Activated T-cell treated with anti-CD3 and anti-CD28 coated beads, Interleukin-2, amount 50 U/mL, for 4 hours (primary cell): ENCODE data around the gene LHFPL5. TPM values are rescaled to one million over a fixed set of nuclear protein-coding genes. Genes with fewer than 3 reads are reported as not detected.

Experiments used
- ATAC-seq, 2 donors: fragments of 200-7000 bp; cut with Tn5 transposase; one replicate each; pipeline ENCODE4 v1.10.0; 2021
- DNase-seq: peaks from one replicate; pipeline ENCODE4 v3.0.0-alpha.2; 2020
- H3K27me3 Mint-ChIP-seq: one replicate; pipeline ENCODE4 v1.8.0; 2021; ENCODE audit warnings: low read depth, mixed read lengths
- H3K36me3 Mint-ChIP-seq: one replicate; pipeline ENCODE4 v1.8.0; 2022; ENCODE audit warnings: mixed read lengths; ENCODE audit not compliant: insufficient read depth
- H3K4me1 Mint-ChIP-seq: one replicate; pipeline ENCODE4 v1.8.0; 2021; ENCODE audit warnings: low read depth, mixed read lengths
- H3K4me3 Mint-ChIP-seq: one replicate; pipeline ENCODE4 v1.8.0; 2021; ENCODE audit warnings: mild to moderate bottlenecking, moderate library complexity, mixed read lengths
- H3K9me3 Mint-ChIP-seq: one replicate; pipeline ENCODE4 v1.8.0; 2021; ENCODE audit warnings: mixed read lengths
- total RNA-seq, 3 donors: library from RNA; stranded (reverse); gene quantifications; one replicate each; pipeline ENCODE4 v1.2.1, GENCODE V29; 2021

Gene LHFPL5
- total RNA-seq, 3 donors from 2014 or later, result not detected

- Mint-ChIP-seq H3K27me3 (peaks cover 48% of the 10 kb centered on the region), H3K36me3 (no peaks in the 10 kb centered on the region), H3K4me3 (no peak overlapping the region), H3K9me3 (no peaks in the 10 kb centered on the region), H3K4me1 (peaks cover 2% of the 10 kb centered on the region)
- ATAC-seq, result no peak
- no peak for DNase-seq
Observed at GRCh38 chr6:35782424-35782823, 22.7 kb upstream of the LHFPL5 start.

GRCh38 chr6:35784200-35784599 is 21.0 kb upstream of the LHFPL5 start:
- Mint-ChIP-seq H3K4me3 (no peak overlapping the region), H3K9me3 (no peaks in the 10 kb centered on the region), H3K4me1 (no peaks in the 10 kb centered on the region), H3K27me3 (peaks cover 52% of the 10 kb centered on the region), H3K36me3 (no peaks in the 10 kb centered on the region)
- ATAC-seq (no peak), DNase-seq (no peak)

GRCh38 chr6:35786272-35786671 is 18.9 kb upstream of the LHFPL5 start:
- no peaks in the 10 kb centered on the region for H3K4me1 Mint-ChIP-seq
- no peaks in the 10 kb centered on the region for H3K36me3 Mint-ChIP-seq
- H3K27me3 Mint-ChIP-seq, result peaks cover 64% of the 10 kb centered on the region
- no peak for ATAC-seq
- no peaks in the 10 kb centered on the region for H3K9me3 Mint-ChIP-seq
- no peak for DNase-seq
- no peak overlapping the region for H3K4me3 Mint-ChIP-seq

- Mint-ChIP-seq H3K4me1 (no peaks in the 10 kb centered on the region), H3K4me3 (no peak overlapping the region), H3K36me3 (no peaks in the 10 kb centered on the region), H3K27me3 (peaks cover 64% of the 10 kb centered on the region), H3K9me3 (no peaks in the 10 kb centered on the region)
- DNase-seq, result no peak
- no peak for ATAC-seq
Observed at GRCh38 chr6:35786810-35787209, 18.3 kb upstream of the LHFPL5 start.

GRCh38 chr6:35787266-35788218 is 17.6 kb upstream of the LHFPL5 start:
- peaks cover 60% of the 10 kb centered on the region for H3K27me3 Mint-ChIP-seq
- ATAC-seq (no peak), DNase-seq (no peak)
- no peaks in the 10 kb centered on the region for H3K36me3 Mint-ChIP-seq
- H3K9me3 Mint-ChIP-seq, result no peaks in the 10 kb centered on the region
- H3K4me1 Mint-ChIP-seq, result no peaks in the 10 kb centered on the region
- H3K4me3 Mint-ChIP-seq, result no peak overlapping the region

GRCh38 chr6:35788423-35788982 is 16.6 kb upstream of the LHFPL5 start:
- no peaks in the 10 kb centered on the region for H3K4me1 Mint-ChIP-seq
- peaks cover 60% of the 10 kb centered on the region for H3K27me3 Mint-ChIP-seq
- no peak for ATAC-seq

GRCh38 chr6:35790683-35791082 is 14.5 kb upstream of the LHFPL5 start:
- no peak overlapping the region for H3K4me3 Mint-ChIP-seq
- H3K36me3 Mint-ChIP-seq, result no peaks in the 10 kb centered on the region
- peaks cover 45% of the 10 kb centered on the region for H3K27me3 Mint-ChIP-seq
- DNase-seq (no peak), ATAC-seq (no peak)
- no peaks in the 10 kb centered on the region for H3K4me1 Mint-ChIP-seq
- no peaks in the 10 kb centered on the region for H3K9me3 Mint-ChIP-seq

More at GRCh38 chr6:35788423-35788982, 16.6 kb upstream of the LHFPL5 start:
- Mint-ChIP-seq H3K36me3 (no peaks in the 10 kb centered on the region), H3K9me3 (no peaks in the 10 kb centered on the region), H3K4me3 (no peak overlapping the region)
- no peak for DNase-seq

GRCh38 chr6:35794536-35795452 is 10.4 kb upstream of the LHFPL5 start:
- no peaks in the 10 kb centered on the region for H3K4me1 Mint-ChIP-seq
- DNase-seq, result no peak
- H3K9me3 Mint-ChIP-seq, result no peaks in the 10 kb centered on the region
- ATAC-seq, result no peak
- no peaks in the 10 kb centered on the region for H3K36me3 Mint-ChIP-seq
- no peak overlapping the region for H3K4me3 Mint-ChIP-seq
- peaks cover 14% of the 10 kb centered on the region for H3K27me3 Mint-ChIP-seq

- ATAC-seq (no peak), DNase-seq (no peak)
- no peaks in the 10 kb centered on the region for H3K9me3 Mint-ChIP-seq
- peaks cover 7% of the 10 kb centered on the region for H3K27me3 Mint-ChIP-seq
- no peak overlapping the region for H3K4me3 Mint-ChIP-seq
- H3K36me3 Mint-ChIP-seq, result no peaks in the 10 kb centered on the region
- H3K4me1 Mint-ChIP-seq, result no peaks in the 10 kb centered on the region
Observed at GRCh38 chr6:35795453-35796071, 9.6 kb upstream of the LHFPL5 start.

- DNase-seq, result no peak
- peaks cover 4% of the 10 kb centered on the region for H3K27me3 Mint-ChIP-seq
- no peaks in the 10 kb centered on the region for H3K36me3 Mint-ChIP-seq
- no peaks in the 10 kb centered on the region for H3K4me1 Mint-ChIP-seq
- no peak for ATAC-seq
- no peak overlapping the region for H3K4me3 Mint-ChIP-seq
- no peaks in the 10 kb centered on the region for H3K9me3 Mint-ChIP-seq
Observed at GRCh38 chr6:35796236-35796635, 8.9 kb upstream of the LHFPL5 start.

GRCh38 chr6:35797837-35798526 is 7.2 kb upstream of the LHFPL5 start:
- no peak overlapping the region for H3K4me3 Mint-ChIP-seq

GRCh38 chr6:35798706-35799105 is 6.4 kb upstream of the LHFPL5 start:
- ATAC-seq (no peak), DNase-seq (no peak)
- Mint-ChIP-seq H3K4me3 (no peak overlapping the region), H3K9me3 (no peaks in the 10 kb centered on the region), H3K27me3 (peaks cover 4% of the 10 kb centered on the region), H3K36me3 (no peaks in the 10 kb centered on the region), H3K4me1 (no peaks in the 10 kb centered on the region)

More at GRCh38 chr6:35797837-35798526, 7.2 kb upstream of the LHFPL5 start:
- Mint-ChIP-seq H3K27me3 (peaks cover 4% of the 10 kb centered on the region), H3K36me3 (no peaks in the 10 kb centered on the region), H3K9me3 (no peaks in the 10 kb centered on the region), H3K4me1 (no peaks in the 10 kb centered on the region)
- no peak for ATAC-seq
- DNase-seq, result no peak

GRCh38 chr6:35801148-35801547 is 4.0 kb upstream of the LHFPL5 start:
- no peak for ATAC-seq
- Mint-ChIP-seq H3K36me3 (no peaks in the 10 kb centered on the region), H3K9me3 (no peaks in the 10 kb centered on the region), H3K4me1 (peaks cover 3% of the 10 kb centered on the region), H3K4me3 (no peak overlapping the region), H3K27me3 (peaks cover 13% of the 10 kb centered on the region)
- DNase-seq, result no peak
